Body of pancreas (tissue), 4 donors: ENCODE measurements around the gene ARHGEF28.

Experiments
- CTCF ChIP-seq, 7 experiments: fragments of 450-650 bp in 4 of 7; fragments of 200-600 bp in 3 of 7; sonication (generic) in 3 of 7; IDR thresholded peaks; one replicate each; pipeline ENCODE4 v1.5.1; 2016 to 2019; ENCODE audit warnings: antibody characterized with exemption in 7 of 7
- POLR2A ChIP-seq, 3 donors: fragments of 450-650 bp; IDR thresholded peaks; one replicate each; pipeline ENCODE4 v1.6.1; 2016; ENCODE audit warnings: antibody characterized with exemption in 3 of 3, mild to moderate bottlenecking in 2 of 3

DNA sequence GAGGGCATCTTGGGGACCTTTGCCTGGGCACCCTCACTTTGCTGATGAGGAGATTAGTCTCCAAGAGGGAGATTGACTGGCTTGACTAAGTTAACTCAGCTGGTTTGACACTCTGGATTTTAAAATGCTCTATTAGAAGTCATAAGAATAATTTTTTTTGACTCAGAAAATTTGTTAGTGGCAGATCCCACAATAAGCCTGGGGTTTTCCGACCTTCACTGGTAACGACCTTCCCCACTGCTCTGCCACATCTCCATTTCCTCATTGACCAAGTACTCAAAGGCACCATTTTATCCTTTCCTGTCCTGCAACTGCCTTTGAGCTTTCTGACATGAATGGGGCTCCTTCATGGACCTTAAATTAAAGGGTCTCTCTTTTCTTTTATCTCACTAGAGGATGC, 67.0 kb downstream of the ARHGEF28 start:
- TF ChIP-seq CTCF (IDR thresholded peaks at IDR 0.05) (no peak), POLR2A (IDR thresholded peaks at IDR 0.05) (no peak)
